Upper lobe of left lung (tissue), 4 donors: Measurements from ENCODE around the gene KIF1C.

Experiments used
- EP300 ChIP-seq, 4 donors: sonication (generic); formaldehyde crosslinking; IDR thresholded peaks; one replicate each; pipeline ENCODE4 v1.5.1; 2017; ENCODE audit warnings: antibody characterized with exemption in 4 of 4, control low read depth in 2 of 4
- POLR2A ChIP-seq, 4 donors: fragments of 450-650 bp; IDR thresholded peaks; one replicate each; pipeline ENCODE4 v1.5.1; 2016 to 2017; ENCODE audit warnings: antibody characterized with exemption in 4 of 4, mild to moderate bottlenecking in 2 of 4
- POLR2AphosphoS5 ChIP-seq, 2 donors: sonication (generic); formaldehyde crosslinking; IDR thresholded peaks; one replicate each; pipeline ENCODE4 v1.5.1; 2017; ENCODE audit warnings: antibody characterized with exemption in 2 of 2
- TF ChIP-seq, protein P1 (sequence below), 6 experiments: fragments of 450-650 bp in 4 of 6; fragments of 200-600 bp in 2 of 6; sonication (generic) in 2 of 6; IDR thresholded peaks; one replicate each; pipeline ENCODE4 v1.5.1; 2016 to 2019; ENCODE audit warnings: antibody characterized with exemption in 6 of 6

- peak in 3 of 4 donors; percentile 59 to 81 (median 71) for TF ChIP-seq POLR2A (IDR thresholded peaks at IDR 0.05)
- TF ChIP-seq, protein P1, sequence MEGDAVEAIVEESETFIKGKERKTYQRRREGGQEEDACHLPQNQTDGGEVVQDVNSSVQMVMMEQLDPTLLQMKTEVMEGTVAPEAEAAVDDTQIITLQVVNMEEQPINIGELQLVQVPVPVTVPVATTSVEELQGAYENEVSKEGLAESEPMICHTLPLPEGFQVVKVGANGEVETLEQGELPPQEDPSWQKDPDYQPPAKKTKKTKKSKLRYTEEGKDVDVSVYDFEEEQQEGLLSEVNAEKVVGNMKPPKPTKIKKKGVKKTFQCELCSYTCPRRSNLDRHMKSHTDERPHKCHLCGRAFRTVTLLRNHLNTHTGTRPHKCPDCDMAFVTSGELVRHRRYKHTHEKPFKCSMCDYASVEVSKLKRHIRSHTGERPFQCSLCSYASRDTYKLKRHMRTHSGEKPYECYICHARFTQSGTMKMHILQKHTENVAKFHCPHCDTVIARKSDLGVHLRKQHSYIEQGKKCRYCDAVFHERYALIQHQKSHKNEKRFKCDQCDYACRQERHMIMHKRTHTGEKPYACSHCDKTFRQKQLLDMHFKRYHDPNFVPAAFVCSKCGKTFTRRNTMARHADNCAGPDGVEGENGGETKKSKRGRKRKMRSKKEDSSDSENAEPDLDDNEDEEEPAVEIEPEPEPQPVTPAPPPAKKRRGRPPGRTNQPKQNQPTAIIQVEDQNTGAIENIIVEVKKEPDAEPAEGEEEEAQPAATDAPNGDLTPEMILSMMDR (IDR thresholded peaks at IDR 0.05), result peak in 4 of 6 experiments; percentile 69 to 75 (median 72)
- peak in 1 of 2 donors; percentile 80 for TF ChIP-seq POLR2AphosphoS5 (IDR thresholded peaks at IDR 0.05)
- TF ChIP-seq EP300 (IDR thresholded peaks at IDR 0.05), result no peak
These were observed at the start of gene KIF1C, which contains the start of gene INCA1 for GRCh38 chr17:4997302-4998026.
